GM21447 (cell line): Measurements from ENCODE around the gene TRIAP1.

ENCODE experiments used
- ATAC-seq: cut with Tn5 transposase; IDR thresholded peaks from one replicate; pipeline ENCODE4 v1.9.1; 2021; ENCODE audit not compliant: unreplicated experiment

Gene TRIAP1

DNA sequence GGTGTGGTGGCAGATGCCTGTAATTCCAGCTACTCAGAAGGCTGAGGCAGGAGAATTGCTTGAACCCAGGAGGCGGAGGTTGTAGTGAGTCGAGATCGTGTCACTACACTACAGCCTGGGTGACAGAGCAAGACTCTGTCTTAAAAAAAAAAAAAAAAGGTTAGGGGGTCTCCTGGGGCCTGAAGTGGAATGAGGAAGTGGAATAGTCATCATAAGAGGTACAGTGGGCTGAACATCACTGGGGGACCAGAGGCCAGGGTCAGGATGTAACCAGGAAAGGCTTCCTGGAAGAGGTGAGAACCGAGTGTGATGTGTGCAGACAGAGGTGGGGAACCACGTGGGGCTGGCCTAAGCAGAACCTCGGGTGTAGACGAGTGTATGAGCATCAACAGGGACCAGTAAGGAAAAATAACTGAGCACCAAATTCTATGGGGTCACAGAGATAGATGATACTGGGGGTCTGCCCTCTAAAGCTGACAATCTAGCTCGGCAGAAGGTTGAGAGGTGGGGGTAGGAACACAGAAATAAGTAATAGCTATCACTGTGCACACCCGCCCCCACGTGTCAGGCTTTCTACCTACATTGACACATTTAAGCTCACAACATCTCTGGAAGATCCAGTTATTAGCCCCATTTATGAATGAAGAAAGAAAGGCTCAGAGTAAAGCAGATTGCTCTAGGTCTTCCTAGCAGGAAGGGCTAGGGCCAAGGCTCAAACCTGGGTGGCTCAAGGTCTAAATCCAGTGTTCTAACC lies 13.2 kb downstream of the TRIAP1 start:
- no peak for ATAC-seq

DNA sequence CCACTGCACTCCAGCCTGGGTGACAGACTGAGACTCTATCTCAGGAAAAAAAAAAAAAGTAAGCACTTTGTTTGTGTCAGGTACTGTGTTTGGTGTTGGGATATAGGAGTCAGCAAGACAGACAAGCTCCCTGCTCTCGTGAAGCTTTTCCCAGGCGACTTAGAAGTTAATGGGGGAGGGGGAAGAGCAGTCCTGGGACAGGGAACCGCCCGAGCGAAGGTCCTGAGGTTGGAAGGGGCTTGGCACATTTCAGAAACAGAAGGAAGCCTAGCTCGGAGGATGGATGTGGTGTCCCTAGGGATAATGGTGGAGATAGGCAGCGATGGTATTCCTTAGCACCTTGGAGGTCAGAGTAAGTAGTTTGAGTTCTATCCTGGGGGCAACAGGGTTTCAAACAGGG lies 16.8 kb downstream of the TRIAP1 start:
- ATAC-seq = no peak

DNA sequence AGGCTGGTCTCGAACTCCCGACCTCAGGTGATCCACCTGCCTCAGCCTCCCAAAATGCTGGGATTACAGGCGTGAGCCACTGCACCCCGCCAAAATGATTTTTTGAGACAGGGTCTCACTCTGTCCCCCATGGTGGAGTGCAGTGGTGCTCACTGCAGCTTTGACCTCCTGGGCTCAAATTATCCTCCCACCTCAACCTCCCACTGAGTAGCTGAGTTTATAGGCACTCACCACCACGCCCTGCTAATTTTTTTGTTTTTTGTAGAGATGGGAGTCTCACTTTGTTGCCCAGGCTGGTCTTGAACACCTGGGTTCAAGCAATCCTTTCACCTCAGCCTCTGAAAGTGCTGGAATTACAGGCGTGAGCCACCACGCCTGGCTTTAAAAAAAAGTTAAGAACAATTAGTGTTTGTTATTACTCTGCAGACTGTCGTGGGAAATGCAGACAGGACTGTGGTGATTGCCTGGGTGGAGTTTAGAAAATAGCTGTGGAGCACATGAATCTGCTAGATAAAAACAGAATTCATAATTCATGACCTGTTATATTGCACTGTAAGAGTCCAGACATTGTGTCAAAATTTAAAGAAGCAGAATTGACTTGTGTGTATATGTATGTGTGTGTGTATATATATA lies 17.5 kb downstream of the TRIAP1 start:
- ATAC-seq = no peak

DNA sequence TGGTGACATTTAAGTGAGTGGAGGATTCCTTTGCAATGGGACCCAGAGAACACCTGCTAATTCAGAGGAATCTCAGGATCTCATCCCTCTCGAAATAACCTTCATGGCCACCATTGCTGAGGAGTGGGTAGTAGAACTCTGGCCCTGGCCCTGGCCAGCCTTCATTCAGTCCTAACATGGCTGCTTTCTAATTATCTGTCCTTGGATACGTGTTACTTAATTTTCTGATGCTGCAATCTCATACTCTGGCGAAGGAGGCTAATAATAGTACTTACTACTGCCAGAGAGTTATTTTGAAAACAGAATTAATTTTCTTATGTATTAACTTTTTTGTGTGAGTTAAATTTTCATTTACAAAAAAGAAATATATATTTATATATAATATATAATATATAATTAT lies 20.4 kb downstream of the TRIAP1 start:
- no peak for ATAC-seq

DNA sequence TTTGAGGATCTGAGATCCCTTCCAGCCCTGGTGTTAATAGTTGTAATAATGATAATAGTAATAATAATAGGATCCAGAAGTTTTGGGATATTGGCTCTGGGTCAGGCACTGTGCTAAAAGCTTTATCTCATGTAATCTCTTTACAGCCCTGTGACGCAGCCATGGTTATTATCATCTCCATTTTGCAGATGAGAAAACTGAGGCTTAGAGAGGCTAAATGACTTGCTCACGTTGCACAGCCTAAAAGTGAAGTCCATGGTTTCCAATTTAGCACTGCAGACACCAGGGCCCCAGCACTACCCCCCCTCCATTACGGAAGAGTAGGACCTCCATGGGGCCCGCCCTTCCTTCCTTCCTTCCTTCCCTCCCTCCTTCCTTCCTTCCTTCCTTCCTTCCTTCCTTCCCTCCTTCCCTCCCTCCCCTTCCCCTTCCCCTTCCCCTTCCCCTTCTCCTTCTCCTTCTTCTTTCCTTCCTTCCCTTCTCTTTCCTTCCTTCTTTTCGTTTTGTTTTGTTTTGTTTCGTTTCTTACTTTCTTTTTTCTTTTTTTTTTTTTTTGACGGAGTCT lies 23.2 kb downstream of the TRIAP1 start:
- no peak for ATAC-seq

DNA sequence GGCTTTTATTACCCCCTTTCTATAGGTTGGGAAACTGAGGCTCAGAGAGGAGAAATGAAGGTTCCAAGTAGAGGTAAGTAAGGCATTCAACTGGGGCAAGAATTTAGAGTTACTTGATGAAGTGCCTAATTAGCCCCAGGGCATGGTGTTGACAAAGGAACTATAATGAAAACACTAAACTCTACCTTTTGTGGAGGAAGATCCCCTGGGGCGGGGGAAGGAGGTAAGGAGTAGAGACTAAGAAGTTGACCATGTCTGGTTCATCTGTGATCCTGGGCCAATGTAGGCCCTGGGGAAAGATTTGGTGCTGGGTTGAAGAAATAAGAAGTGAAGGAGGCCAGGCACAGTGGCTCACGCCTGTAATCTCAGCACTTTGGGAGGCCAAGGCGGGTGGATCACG lies 24.5 kb downstream of the TRIAP1 start:
- ATAC-seq = no peak

DNA sequence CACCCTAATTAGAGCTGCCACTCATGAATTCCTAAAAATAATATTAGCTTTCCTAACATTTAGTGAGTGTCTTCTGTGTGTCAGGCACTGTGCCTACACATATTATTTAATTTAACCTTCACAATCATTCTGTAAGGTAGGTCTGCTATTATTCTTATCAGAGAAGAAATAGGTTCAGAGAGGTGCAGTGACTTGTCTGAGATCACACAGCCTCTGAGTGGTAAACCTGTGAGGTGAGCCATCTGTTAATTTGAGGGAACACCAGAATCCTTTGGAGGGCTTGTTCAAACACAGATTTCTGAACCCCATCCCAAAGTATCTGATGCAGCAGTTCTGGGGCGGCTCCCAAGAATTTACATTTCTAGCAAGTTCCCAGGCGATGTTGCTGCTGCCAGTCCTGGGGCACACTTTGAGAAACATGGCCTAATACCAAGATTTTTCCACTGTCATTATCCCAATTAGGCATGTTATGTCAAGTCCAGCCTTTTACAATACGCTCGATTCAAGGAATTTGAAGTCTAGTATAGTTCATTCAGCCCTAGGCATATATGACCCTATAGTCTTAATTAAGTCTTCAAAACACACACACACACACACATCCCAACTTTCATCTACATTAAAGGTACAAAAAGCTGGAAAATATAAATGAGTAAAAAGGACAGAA lies 28.1 kb downstream of the TRIAP1 start:
- no peak for ATAC-seq

DNA sequence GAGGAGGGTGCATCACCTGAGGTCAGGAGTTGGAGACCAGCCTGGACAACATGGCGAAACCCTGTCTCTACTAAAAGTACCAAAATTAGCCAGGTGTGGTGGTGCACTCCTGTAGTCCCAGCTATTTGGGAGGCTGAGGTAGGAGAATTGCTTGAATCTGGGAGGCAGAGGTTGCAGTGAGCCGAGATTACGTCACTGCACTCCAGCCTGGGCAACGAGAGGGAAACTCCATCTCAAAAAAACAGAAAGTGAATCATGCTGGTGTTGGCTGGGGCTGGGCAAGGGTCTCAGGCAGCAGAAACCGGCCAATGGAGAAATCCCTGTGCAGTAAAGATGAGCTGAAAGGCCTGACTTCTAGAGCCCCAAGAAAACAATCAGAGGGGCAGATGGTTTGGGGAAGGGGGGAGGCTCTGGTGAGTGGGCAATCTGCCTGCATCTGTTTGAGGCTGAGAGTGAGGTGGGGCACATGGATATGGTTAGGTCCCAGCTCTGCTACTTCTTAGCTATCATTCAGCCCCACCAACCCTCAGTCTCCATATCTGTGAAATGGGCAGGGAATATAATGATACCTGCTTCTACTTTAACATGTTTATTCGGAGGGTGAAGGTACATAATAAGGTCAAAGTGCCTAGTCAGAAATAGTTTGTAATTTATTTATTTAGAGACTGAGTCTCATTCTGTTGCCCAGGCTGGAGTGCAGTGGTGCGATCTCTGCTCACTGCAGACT lies 29.5 kb downstream of the TRIAP1 start:
- no peak for ATAC-seq

DNA sequence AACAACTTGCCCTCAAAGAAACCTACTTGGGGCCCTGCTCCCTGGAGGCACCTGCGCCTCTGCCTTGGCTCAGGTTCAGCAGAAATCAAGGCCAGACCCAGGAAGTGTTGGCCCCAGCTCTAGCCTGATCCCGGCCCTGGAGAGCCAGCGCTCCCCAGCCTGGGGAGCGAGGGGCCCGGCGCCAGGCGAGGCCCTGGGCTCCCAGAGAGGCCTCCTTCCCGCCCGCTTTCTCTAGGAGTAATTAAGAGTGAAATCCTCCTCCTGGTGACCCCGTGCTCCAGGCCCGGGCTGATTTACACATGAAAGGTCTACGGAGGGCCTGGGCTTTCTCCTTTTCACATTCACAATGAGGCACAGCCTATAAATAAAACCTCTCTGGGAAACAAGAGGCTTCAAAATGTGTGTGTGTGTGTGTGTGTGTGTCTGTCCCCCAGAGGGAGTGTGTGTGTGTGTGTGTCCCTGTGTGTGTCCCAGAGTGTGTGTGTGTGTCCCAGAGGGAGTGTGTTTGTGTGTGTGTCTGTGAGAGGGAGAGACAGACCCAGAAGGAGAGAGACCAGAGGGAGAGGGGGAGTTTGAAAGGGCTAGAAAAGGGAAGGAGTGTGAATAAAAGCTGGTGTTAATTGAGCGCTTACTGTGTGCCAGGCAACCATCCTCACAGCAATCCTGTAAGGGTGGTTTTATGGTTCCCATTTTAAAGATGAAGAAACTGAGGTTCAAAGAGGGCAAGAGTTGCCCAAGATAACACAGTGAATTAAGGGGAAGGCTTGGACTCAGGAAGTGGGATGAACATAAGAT lies 32.1 kb downstream of the TRIAP1 start:
- ATAC-seq = no peak

DNA sequence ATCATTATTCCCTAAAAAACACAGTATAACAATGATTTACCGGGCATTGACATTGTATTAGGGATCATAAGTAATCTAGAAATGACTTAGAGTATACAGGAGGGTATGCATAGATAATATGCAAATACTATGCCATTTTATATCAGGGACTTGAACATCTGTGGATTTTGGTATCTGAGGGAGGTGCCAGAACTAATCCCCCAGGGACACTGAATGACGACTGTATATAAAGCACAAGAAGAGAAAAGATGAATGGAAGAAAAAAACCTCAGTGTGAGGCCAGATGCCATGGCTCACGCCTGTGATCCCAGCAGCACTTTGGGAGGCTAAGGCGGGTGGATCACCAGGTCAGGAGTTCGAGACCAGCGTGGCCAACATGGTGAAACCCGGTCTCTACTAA lies 33.8 kb downstream of the TRIAP1 start:
- no peak for ATAC-seq

DNA sequence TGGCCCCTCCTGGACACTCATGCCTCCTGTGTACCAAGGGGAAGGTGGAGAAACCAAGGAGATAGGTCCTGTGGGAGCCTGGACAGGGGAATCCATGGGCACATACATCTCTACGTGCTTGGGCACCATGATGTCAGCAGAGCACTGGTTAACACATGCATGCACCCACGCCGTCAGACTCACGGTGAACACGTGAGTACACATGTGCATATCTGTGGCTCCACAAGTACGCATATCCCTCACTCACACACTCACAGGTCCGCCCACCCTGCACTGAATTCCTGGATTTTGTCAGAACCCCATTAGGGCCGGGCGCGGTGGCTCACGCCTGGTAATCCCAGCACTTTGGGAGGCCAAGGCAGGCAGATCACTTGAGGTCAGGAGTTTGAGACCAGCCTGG lies 37.4 kb downstream of the TRIAP1 start:
- ATAC-seq = no peak

DNA sequence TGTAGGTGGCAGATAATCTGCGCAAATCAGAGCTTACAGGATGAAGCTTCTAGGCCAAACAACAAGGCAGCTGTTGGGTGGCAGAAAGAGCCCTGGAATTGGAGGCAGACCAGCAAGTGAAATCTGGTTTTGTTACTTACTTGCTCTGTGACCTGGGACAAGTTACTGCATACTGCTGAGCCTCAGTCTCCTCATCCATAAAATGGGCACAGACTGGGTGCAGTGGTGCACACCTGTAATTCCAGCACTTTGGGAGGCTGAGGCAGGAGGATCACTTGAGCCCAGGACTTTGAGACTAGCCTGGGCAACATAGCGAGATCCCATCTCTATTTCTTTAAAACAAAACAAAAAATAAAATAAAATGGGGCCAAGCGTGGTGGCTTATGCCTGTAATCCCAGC lies 39.6 kb downstream of the TRIAP1 start:
- no peak for ATAC-seq

DNA sequence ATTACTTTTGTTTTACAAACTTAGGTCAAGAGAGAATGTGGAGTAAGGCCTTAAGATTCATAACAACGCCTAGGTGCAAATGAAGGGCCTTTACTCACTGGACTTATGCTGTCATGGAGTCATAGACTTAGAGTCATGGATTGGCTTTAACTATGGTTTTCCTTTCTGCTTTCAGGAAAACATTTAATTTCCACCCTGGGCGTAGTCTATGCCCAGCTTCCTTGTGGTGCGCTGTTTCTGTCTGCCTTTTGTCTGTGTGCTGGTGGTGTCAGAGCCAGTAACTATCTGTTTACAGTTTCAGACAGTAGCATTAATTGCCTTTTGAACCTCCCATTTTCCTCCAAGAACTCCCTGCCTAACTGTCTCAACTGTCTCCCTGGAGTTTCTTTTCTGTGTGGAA lies 40.1 kb downstream of the TRIAP1 start:
- no peak for ATAC-seq

DNA sequence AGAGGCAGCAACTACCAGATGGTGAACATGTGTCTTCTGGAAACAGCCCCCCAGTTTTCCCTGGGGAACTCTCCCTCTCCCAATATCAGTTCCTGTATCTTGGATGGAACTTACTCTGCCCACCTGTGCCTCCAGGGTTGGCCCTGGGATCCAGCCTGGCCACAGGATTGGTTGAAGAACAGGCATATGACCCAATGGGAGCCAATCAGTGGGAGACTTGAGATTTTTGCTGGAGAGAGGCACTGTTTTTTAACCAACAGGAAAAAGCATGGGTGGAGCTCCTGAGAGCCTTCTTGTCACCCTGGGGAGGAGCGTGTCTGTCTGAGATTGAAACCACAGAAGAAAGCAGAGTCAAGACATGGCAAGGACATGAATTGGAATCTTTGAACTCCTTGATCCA lies 41.9 kb downstream of the TRIAP1 start:
- no peak for ATAC-seq

DNA sequence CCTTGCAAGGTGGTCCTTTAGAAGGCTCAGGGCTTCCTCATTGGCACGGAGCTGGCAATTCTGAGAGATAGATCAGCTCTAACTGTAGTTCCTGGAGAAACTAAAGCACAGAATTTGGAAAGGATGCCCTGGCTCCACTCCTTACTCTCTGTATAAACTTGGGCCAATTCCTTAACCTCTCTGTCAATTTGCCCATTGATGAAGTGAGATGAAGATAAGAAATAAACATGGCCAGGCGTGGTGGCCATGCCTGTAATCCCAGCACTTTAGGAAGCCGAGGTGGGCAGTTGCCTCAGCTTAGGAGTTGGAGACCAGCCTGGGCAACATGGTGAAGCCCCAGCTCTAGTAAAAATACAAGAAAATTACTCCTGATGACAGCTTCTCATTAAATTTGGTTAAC lies 42.3 kb downstream of the TRIAP1 start:
- no peak for ATAC-seq

DNA sequence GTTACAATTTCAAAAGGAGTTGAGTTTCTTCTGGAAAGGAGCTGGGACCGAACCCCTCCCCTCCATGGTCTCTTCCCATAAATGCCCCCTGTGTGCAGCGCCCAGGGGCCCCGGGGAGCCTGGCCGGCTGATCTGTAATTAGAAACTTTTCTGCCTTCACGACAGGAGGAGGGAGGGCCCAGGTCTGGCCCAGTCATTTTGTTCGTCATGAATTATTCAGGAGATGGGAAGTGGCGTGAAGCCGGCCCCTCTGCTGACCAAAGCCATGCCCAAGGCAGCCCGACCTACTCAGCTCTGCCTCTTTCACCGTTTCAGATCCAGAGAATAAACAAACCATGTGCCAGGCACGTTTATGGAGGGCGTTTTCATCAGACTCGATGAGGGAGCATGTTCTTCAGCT lies 44.0 kb downstream of the TRIAP1 start:
- no peak for ATAC-seq

DNA sequence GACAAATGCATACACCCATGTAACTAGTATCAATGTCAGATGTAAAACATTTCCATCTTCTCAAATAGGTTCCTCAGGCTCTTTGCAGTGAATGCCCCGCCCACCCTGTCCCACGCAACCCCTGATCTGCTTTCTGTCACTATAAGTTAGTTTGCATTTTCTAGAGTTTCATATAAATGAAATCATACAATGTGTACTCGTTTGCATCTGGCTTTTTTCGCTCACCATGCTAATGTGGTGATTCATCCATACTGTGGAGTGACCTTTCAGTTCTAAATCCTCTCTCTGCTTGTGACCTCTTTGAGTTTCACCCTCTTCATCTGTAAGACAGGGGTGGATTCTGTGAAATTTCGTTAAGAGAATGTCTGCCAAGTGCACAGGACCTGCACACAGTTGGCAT lies 46.7 kb downstream of the TRIAP1 start:
- no peak for ATAC-seq

DNA sequence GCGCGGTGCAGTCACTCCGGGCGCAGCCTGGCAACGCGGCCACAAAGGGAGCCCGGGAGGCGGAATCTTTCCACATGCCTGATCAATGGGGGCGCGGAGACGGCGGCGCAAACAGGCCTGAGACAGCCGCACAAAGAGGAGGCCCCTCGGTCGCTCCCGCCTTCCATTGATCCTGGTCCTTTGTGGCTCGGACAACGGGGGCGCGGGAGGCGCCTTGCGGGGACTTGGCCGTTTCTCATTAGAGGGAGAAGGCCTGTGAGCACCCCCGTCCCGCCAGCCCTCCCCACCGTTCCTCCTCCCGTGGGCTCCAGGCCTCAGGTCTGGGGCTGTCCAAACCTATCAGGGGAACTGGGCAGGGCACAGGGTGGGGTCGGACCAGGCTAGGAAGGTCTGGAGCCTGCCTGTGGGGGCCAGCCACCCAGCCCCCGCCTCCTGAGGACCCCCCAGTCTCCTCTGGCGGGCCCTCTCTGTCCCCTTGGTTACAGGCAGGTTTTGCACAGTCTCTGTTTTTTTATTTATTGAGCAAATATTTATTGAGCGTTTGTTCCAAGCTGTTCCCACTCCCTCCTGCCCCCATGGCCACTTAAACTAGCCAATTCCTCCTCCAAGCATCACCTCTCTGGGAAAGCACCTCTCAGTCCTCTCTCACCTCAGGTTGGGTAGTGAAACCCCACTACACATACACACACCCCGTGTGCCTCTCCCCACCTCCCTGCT lies 48.2 kb downstream of the TRIAP1 start:
- no peak for ATAC-seq

DNA sequence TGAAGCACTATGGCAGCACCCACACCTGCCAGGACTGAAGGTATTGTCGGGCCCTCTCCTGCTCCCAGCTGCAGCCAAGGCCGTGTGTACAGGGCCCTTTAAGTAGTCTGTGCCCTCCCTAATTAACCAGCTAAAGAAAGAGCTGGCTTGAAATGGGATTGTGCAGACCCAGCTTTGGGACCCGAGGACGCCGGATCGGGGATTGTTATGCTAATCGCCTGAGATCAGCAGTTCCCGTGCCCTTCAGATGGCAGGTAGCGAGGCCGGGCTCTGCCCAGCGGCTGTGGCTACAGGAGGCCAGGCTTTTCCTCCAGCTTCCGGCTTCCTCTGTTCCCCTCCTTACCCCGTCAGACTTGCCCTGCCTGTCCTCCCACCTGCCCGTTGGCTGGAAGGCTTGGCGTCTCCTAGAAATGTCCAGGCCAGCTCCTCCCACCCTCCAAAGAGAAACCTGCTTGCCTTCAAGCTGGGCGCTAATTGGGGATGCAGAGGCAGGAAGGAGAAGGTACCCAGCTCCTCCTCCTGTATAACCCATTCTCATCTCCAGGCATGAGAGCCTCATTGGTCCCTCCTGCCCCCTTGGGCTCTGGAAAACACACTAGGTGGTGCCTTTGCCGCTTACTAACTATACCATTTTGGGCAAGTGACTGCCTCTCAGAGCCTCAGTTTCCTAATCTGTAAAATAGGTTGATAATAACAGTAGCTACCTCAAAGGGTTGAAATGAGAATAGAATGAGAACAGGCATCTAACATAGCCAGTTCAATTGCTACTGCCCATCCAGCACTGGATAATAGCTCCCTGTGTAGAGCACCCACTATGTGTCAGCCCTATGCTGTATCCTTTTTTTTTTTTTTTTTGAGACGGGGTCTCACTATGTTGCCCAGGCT lies 51.5 kb downstream of the TRIAP1 start:
- no peak for ATAC-seq
